ENCODE measurements around the gene CD200R1L. TPM values are rescaled to one million over a fixed set of nuclear protein-coding genes. Genes with fewer than 3 reads are reported as not detected.

Gene CD200R1L
- polyA plus RNA-seq, 4 donors, result not detected

DNA sequence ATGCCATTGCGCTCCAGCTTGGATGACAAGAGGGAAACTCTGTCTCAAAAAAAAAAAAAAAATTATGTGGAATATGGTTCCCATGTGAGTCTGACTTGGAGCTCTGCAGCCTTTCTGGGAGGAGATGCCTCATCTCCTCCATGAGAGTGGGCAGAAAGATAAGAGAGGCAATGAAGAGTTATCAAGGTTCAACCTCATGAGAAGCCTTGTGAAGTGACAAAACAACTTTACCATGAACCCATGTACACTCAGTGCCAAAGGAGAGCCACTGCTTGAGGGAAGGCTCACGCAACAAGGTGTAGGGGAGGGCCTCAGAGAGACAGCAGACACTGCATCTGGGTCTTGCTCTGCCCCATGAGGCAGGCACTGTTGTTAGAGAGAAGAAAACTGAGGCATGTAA is 75.7 kb downstream of the CD200R1L start:
- Histone ChIP-seq H3K9me3 (ENCODE audit: control insufficient read depth in 2 of 2, insufficient read depth in 1 of 2, low read depth in 1 of 2, low read length in 1 of 2) (no peaks in the 10 kb centered on the region), H3K36me3 (ENCODE audit: control insufficient read depth in 3 of 3, insufficient read depth in 2 of 3, low read depth in 1 of 3, low read length in 3 of 3) (no peaks in the 10 kb centered on the region), H3K27ac (ENCODE audit: low read depth in 1 of 3, low read length in 2 of 3) (no peak overlapping the region), H3K4me1 (ENCODE audit: control insufficient read depth in 3 of 3, insufficient read depth in 2 of 3, low read depth in 1 of 3, low read length in 2 of 3) (no peaks in the 10 kb centered on the region), H3K4me3 (ENCODE audit: low read depth in 1 of 3, low read length in 3 of 3) (no peak overlapping the region), H3K27me3 (ENCODE audit: control insufficient read depth in 3 of 3, insufficient read depth in 3 of 3, low read length in 3 of 3) (peaks cover 0 to 4% (median 0%) of the 10 kb centered on the region in 3 donors)
- 95 to 98% (median 96%) methylated on average over 2 of the region's 2 CpGs for WGBS, 3 donors
- DNase-seq (no peak), FAIRE-seq (no peak)

DNA sequence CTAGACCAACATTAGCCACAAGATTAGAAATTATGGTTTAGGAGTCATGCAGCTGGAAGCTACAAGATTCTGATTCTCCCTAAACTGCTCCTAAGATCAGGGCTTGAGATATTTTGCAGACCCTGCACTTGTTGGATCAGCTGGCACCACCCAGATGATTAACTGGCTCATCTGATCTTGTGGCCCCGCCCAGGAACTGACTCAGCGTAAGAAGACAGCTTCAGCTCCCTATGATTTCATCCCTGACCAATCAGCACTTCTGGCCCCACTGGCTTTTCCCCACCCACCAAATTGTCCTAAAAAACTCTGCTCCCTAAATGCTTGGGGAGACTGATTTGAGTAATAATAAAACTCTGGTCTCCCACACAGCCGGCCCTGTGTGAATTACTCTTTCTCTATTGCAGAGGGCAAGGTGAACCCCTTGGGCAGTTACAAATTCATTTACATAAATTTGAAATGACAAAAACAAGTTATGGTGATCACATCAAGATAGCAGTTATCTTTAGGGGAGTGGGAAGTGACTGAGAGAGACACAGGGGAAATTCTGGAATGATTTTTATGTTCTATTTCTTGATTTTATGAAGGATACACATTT is 76.5 kb downstream of the CD200R1L start:
- Histone ChIP-seq H3K9me3 (ENCODE audit: control insufficient read depth in 2 of 2, insufficient read depth in 1 of 2, low read depth in 1 of 2, low read length in 1 of 2) (no peaks in the 10 kb centered on the region), H3K27me3 (ENCODE audit: control insufficient read depth in 3 of 3, insufficient read depth in 3 of 3, low read length in 3 of 3) (peaks cover 0 to 4% (median 0%) of the 10 kb centered on the region in 3 donors), H3K4me3 (ENCODE audit: low read depth in 1 of 3, low read length in 3 of 3) (no peak overlapping the region), H3K27ac (ENCODE audit: low read depth in 1 of 3, low read length in 2 of 3) (no peak overlapping the region), H3K4me1 (ENCODE audit: control insufficient read depth in 3 of 3, insufficient read depth in 2 of 3, low read depth in 1 of 3, low read length in 2 of 3) (no peaks in the 10 kb centered on the region), H3K36me3 (ENCODE audit: control insufficient read depth in 3 of 3, insufficient read depth in 2 of 3, low read depth in 1 of 3, low read length in 3 of 3) (no peaks in the 10 kb centered on the region)
- no peak for FAIRE-seq
- WGBS, 3 donors, result 68 to 77% (median 74%) methylated on average over 3 of the region's 3 CpGs
- DNase-seq, result peak in 1 of 2 donors; percentile 32

DNA sequence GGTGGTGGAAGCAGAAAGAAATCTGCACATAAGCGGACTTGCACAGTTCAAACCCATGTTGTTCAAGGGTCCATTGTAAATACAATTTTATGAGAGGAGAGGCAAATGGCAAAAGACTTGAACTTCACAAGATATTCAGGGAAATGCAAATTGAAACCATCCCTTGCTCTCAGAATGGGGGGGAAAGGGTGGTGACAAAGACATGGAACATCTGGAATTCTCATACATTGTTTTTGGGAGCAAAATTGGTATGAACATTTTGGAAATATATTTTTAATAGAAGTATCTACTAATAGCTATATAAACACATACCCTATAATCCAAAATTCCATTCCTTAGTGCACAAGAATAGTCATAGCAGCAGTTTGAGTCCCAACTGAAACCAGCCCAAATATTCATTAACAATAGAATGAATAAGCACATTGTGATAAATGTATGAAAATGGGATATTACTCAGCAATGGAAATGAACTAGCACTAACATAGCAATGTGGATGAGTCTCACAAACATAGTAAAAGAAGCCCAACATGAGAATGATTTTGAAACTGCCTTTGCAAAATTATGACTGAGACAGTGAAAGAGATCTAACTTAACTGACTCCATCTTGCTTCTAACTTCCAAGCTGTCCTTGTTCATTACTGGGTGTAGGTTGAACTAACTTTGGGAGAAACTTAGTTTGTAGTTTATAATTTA is 77.2 kb downstream of the CD200R1L start:
- no peak overlapping the region for H3K27ac ChIP-seq (ENCODE audit: low read depth in 1 of 3, low read length in 2 of 3)
- H3K9me3 ChIP-seq (ENCODE audit: control insufficient read depth in 2 of 2, insufficient read depth in 1 of 2, low read depth in 1 of 2, low read length in 1 of 2), result no peaks in the 10 kb centered on the region
- FAIRE-seq, result no peak
- no peaks in the 10 kb centered on the region for H3K36me3 ChIP-seq (ENCODE audit: control insufficient read depth in 3 of 3, insufficient read depth in 2 of 3, low read depth in 1 of 3, low read length in 3 of 3)
- WGBS, 3 donors, result 76 to 100% (median 77%) methylated on average over 1 of the region's 1 CpG
- no peaks in the 10 kb centered on the region for H3K27me3 ChIP-seq (ENCODE audit: control insufficient read depth in 3 of 3, insufficient read depth in 3 of 3, low read length in 3 of 3)
- H3K4me1 ChIP-seq (ENCODE audit: control insufficient read depth in 3 of 3, insufficient read depth in 2 of 3, low read depth in 1 of 3, low read length in 2 of 3), result no peaks in the 10 kb centered on the region
- DNase-seq, result no peak
- H3K4me3 ChIP-seq (ENCODE audit: low read depth in 1 of 3, low read length in 3 of 3), result no peak overlapping the region

DNA sequence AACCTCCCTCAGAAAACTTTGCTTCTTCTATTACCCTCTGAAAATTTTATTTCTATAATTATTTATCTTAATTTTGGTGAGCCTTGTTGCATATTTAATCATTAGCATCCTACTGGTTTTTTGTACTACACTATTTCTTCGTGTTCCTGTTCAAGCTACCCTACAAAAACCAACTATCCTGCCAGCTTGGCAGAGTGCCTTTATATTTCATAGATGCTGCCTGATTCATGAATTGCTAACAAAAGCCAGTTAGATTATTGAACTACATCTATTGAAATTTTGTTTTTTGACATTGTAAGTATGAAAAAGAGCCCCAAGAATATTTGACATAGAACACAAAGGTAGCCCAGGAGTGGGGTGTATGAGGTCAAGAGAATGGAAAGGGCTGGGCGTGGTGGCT is 78.9 kb downstream of the CD200R1L start:
- H3K9me3 ChIP-seq (ENCODE audit: control insufficient read depth in 2 of 2, insufficient read depth in 1 of 2, low read depth in 1 of 2, low read length in 1 of 2), result no peaks in the 10 kb centered on the region
- peaks cover 0 to 5% (median 0%) of the 10 kb centered on the region in 3 donors for H3K4me1 ChIP-seq (ENCODE audit: control insufficient read depth in 3 of 3, insufficient read depth in 2 of 3, low read depth in 1 of 3, low read length in 2 of 3)
- H3K4me3 ChIP-seq (ENCODE audit: low read depth in 1 of 3, low read length in 3 of 3), result no peak overlapping the region
- no peaks in the 10 kb centered on the region for H3K36me3 ChIP-seq (ENCODE audit: control insufficient read depth in 3 of 3, insufficient read depth in 2 of 3, low read depth in 1 of 3, low read length in 3 of 3)
- DNase-seq (no peak), FAIRE-seq (no peak)
- 85 to 95% (median 88%) methylated on average over 2 of the region's 2 CpGs for WGBS, 3 donors
- no peak overlapping the region for H3K27ac ChIP-seq (ENCODE audit: low read depth in 1 of 3, low read length in 2 of 3)
- H3K27me3 ChIP-seq (ENCODE audit: control insufficient read depth in 3 of 3, insufficient read depth in 3 of 3, low read length in 3 of 3), result no peaks in the 10 kb centered on the region

DNA sequence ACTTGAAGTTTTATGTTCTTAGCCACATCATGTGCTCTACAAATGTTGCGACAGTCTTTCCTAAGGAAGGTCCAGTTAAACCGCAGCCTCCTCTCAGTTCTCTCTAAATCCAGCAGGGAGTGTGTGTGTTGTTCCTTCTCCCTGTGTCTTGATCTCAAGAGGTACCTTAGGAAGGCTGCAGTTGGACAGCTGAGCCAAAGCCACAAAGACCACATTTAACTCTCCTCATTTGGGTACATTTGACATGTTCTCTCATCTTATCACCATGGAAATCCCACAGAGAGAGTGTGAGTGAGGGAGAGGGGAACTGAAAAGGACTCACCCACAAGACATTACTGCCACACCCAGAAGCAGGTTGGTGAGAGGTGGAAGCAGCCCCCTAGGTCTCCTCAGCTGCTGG is 79.5 kb downstream of the CD200R1L start:
- FAIRE-seq, result no peak
- peaks cover 0 to 9% (median 0%) of the 10 kb centered on the region in 3 donors for H3K4me1 ChIP-seq (ENCODE audit: control insufficient read depth in 3 of 3, insufficient read depth in 2 of 3, low read depth in 1 of 3, low read length in 2 of 3)
- no peaks in the 10 kb centered on the region for H3K9me3 ChIP-seq (ENCODE audit: control insufficient read depth in 2 of 2, insufficient read depth in 1 of 2, low read depth in 1 of 2, low read length in 1 of 2)
- H3K27me3 ChIP-seq (ENCODE audit: control insufficient read depth in 3 of 3, insufficient read depth in 3 of 3, low read length in 3 of 3), result no peaks in the 10 kb centered on the region
- no peak overlapping the region for H3K27ac ChIP-seq (ENCODE audit: low read depth in 1 of 3, low read length in 2 of 3)
- DNase-seq, result no peak
- WGBS, 3 donors, result 82 to 96% (median 85%) methylated on average over 2 of the region's 2 CpGs
- no peak overlapping the region for H3K4me3 ChIP-seq (ENCODE audit: low read depth in 1 of 3, low read length in 3 of 3)
- H3K36me3 ChIP-seq (ENCODE audit: control insufficient read depth in 3 of 3, insufficient read depth in 2 of 3, low read depth in 1 of 3, low read length in 3 of 3), result no peaks in the 10 kb centered on the region

Other genes starting within 250 kb of the CD200R1L start
- 10 to 100 TPM in 1 of 4 donors, 1 to 10 TPM in 3; 2.5 to 14.5 (median 5.2) TPM for gene CCDC80, start 205.7 kb downstream of the CD200R1L start, polyA plus RNA-seq
- 1 to 10 TPM in 1 of 4 donors, under 1 TPM in 2, not detected in 1; 0.27 to 1.3 (median 0.48) TPM for gene CD200R1, start 128.2 kb upstream of the CD200R1L start, polyA plus RNA-seq
- gene GTPBP8, start 144.1 kb upstream of the CD200R1L start, polyA plus RNA-seq, result 10 to 100 TPM; 14.7 to 18.8 (median 17.5) TPM